Germinal center (tissue), 1 donor: ENCODE results near the gene SHLD2.
"Not testable (repeated sequence)": the region's sequence is repeated elsewhere in the genome, so short reads cannot be mapped to it uniquely, and the experiment has no call there.

Experiments used
- DNase-seq: peaks from one replicate; pipeline ENCODE4 v3.0.0; 2012; ENCODE audit warnings: mixed read lengths, low spot score

SHLD2 gene

GRCh38 chr10:87216120-87216519, 121.1 kb downstream of the SHLD2 start:
- not testable (repeated sequence) for DNase-seq

GRCh38 chr10:87219370-87219769, 124.4 kb downstream of the SHLD2 start:
- not testable (repeated sequence) for DNase-seq

GRCh38 chr10:87222789-87223188, 127.8 kb downstream of the SHLD2 start:
- DNase-seq = not testable (repeated sequence)

- not testable (repeated sequence) for DNase-seq
These were observed 130.1 kb downstream of the SHLD2 start, which contains the start of gene NUTM2A for GRCh38 chr10:87225148-87225547. Gene NUTM2A (plus strand): TSS chr10:87225448. CDS start chr10:87225831, 383 bp downstream.

GRCh38 chr10:87228247-87228646, 133.2 kb downstream of the SHLD2 start:
- not testable (repeated sequence) for DNase-seq

GRCh38 chr10:87229211-87229610, 134.2 kb downstream of the SHLD2 start:
- DNase-seq = not testable (repeated sequence)

GRCh38 chr10:87234854-87235253, 139.8 kb downstream of the SHLD2 start:
- not testable (repeated sequence) for DNase-seq

- DNase-seq = not testable (repeated sequence)
These were observed 142.2 kb downstream of the SHLD2 start for GRCh38 chr10:87237244-87237643.

GRCh38 chr10:87239346-87239808, 144.4 kb downstream of the SHLD2 start:
- DNase-seq = not testable (repeated sequence)
